ENCODE data around the gene MCF2L. TPM values are rescaled to one million over a fixed set of nuclear protein-coding genes. Genes with fewer than 3 reads are reported as not detected.

Gene MCF2L
- total and polyA plus RNA-seq, 10 of the 15 experiments (the other 5 are each of a cell fraction or from before 2014, with no cell fraction given) = 0.06 to 1.1 (median 0.21) TPM; not detected in 2

GRCh38 chr13:112986470-112986869, 17.5 kb downstream of the MCF2L start:
- ChIA-PET CTCF (no interaction called here), SMC1A (ENCODE audit: uncharacterized antibody, unreplicated experiment) (no interaction called here), RAD21 (ENCODE audit: unreplicated experiment) (no interaction called here), POLR2A (no interaction called here)
- H2AFZ ChIP-seq (ENCODE audit: control insufficient read depth, low read depth, low read length) = no peak overlapping the region
- no peaks in the 10 kb centered on the region for H3K9me3 ChIP-seq (replicated peaks; ENCODE audit: control insufficient read depth, insufficient read depth, low read length)
- in situ Hi-C loops (cut with MboI) (no loop called here), intact Hi-C loops (cut with micrococcal nuclease; ENCODE audit: unreplicated experiment) (no loop called here)
- no peaks in the 10 kb centered on the region for H4K20me1 ChIP-seq (ENCODE audit: control insufficient read depth, insufficient read depth)
- ATAC-seq (no peak), DNase-seq (ENCODE audit: low read depth, low spot score) (no peak), FAIRE-seq (no peak)
- WGBS (ENCODE audit: insufficient coverage, insufficient replicate concordance, low lambda C conversion rate, missing lambda C conversion rate) = 38% methylated on average over 20 of the region's 20 CpGs
- no peak overlapping the region for H3K4me2 ChIP-seq (ENCODE audit: control insufficient read depth, insufficient read depth)
- TF ChIP-seq ZNF622 (IDR thresholded peaks at IDR 0.05) = no peak
- TF ChIP-seq ATF2 (IDR thresholded peaks at IDR 0.05; ENCODE audit: low read length) = no peak
- no peak for TF ChIP-seq SMAD1 (IDR thresholded peaks at IDR 0.05; ENCODE audit: low read depth, partially characterized antibody)
- no peak for TF ChIP-seq MXI1 (IDR thresholded peaks at IDR 0.05; ENCODE audit: low read depth, low read length)
- TF ChIP-seq IRF3 (IDR thresholded peaks at IDR 0.05) = no peak
- no peak for TF ChIP-seq HCFC1 (IDR thresholded peaks at IDR 0.05; ENCODE audit: low read length)
- TF ChIP-seq, protein P1, sequence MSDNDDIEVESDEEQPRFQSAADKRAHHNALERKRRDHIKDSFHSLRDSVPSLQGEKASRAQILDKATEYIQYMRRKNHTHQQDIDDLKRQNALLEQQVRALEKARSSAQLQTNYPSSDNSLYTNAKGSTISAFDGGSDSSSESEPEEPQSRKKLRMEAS (IDR thresholded peaks at IDR 0.05; ENCODE audit: low read depth, low read length) = no peak
- no peak for TF ChIP-seq POU2F2 (IDR thresholded peaks at IDR 0.05; ENCODE audit: borderline replicate concordance, low read depth, low read length)
- TF ChIP-seq, protein P2, sequence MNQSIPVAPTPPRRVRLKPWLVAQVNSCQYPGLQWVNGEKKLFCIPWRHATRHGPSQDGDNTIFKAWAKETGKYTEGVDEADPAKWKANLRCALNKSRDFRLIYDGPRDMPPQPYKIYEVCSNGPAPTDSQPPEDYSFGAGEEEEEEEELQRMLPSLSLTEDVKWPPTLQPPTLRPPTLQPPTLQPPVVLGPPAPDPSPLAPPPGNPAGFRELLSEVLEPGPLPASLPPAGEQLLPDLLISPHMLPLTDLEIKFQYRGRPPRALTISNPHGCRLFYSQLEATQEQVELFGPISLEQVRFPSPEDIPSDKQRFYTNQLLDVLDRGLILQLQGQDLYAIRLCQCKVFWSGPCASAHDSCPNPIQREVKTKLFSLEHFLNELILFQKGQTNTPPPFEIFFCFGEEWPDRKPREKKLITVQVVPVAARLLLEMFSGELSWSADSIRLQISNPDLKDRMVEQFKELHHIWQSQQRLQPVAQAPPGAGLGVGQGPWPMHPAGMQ (IDR thresholded peaks at IDR 0.05; ENCODE audit: borderline replicate concordance) = no peak
- no peak for TF ChIP-seq EED (IDR thresholded peaks at IDR 0.05; ENCODE audit: low read depth)
- TF ChIP-seq, protein P3, sequence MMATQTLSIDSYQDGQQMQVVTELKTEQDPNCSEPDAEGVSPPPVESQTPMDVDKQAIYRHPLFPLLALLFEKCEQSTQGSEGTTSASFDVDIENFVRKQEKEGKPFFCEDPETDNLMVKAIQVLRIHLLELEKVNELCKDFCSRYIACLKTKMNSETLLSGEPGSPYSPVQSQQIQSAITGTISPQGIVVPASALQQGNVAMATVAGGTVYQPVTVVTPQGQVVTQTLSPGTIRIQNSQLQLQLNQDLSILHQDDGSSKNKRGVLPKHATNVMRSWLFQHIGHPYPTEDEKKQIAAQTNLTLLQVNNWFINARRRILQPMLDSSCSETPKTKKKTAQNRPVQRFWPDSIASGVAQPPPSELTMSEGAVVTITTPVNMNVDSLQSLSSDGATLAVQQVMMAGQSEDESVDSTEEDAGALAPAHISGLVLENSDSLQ (IDR thresholded peaks at IDR 0.05) = no peak
- TF ChIP-seq NRF1 (conservative IDR thresholded peaks at IDR 0.05; ENCODE audit: low read depth, low read length) = no peak
- TF ChIP-seq, protein P4, sequence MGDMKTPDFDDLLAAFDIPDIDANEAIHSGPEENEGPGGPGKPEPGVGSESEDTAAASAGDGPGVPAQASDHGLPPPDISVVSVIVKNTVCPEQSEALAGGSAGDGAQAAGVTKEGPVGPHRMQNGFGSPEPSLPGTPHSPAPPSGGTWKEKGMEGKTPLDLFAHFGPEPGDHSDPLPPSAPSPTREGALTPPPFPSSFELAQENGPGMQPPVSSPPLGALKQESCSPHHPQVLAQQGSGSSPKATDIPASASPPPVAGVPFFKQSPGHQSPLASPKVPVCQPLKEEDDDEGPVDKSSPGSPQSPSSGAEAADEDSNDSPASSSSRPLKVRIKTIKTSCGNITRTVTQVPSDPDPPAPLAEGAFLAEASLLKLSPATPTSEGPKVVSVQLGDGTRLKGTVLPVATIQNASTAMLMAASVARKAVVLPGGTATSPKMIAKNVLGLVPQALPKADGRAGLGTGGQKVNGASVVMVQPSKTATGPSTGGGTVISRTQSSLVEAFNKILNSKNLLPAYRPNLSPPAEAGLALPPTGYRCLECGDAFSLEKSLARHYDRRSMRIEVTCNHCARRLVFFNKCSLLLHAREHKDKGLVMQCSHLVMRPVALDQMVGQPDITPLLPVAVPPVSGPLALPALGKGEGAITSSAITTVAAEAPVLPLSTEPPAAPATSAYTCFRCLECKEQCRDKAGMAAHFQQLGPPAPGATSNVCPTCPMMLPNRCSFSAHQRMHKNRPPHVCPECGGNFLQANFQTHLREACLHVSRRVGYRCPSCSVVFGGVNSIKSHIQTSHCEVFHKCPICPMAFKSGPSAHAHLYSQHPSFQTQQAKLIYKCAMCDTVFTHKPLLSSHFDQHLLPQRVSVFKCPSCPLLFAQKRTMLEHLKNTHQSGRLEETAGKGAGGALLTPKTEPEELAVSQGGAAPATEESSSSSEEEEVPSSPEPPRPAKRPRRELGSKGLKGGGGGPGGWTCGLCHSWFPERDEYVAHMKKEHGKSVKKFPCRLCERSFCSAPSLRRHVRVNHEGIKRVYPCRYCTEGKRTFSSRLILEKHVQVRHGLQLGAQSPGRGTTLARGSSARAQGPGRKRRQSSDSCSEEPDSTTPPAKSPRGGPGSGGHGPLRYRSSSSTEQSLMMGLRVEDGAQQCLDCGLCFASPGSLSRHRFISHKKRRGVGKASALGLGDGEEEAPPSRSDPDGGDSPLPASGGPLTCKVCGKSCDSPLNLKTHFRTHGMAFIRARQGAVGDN (IDR thresholded peaks at IDR 0.05) = no peak
- no peak for TF ChIP-seq POLR2AphosphoS5 (IDR thresholded peaks at IDR 0.05; ENCODE audit: low read length)
- no peak for TF ChIP-seq EP300 (IDR thresholded peaks at IDR 0.05; ENCODE audit: borderline replicate concordance in 1 of 2, control insufficient read depth in 1 of 2, low read depth in 2 of 2, low read length in 2 of 2)
- H3K4me3 ChIP-seq = no peak overlapping the region
- no peak overlapping the region for H3K27ac ChIP-seq (ENCODE audit: control insufficient read depth, insufficient read depth)
- no peaks in the 10 kb centered on the region; a peak in 2 of 4 replicates for H3K27me3 ChIP-seq (replicated peaks in 1 of 2; ENCODE audit: control insufficient read depth in 2 of 2, insufficient read depth in 2 of 2, low read length in 1 of 2)
- H3K4me1 ChIP-seq (ENCODE audit: control insufficient read depth, insufficient read depth, low read length) = no peaks in the 10 kb centered on the region
- no peak overlapping the region for H3K9ac ChIP-seq (ENCODE audit: control insufficient read depth, insufficient read depth, low read length)
- no TSS peak for BruUV-seq (replicated peaks)
- H3K36me3 ChIP-seq (ENCODE audit: control insufficient read depth in 2 of 2, insufficient read depth in 2 of 2, low read length in 1 of 2) = no peaks in the 10 kb centered on the region
- no peaks in the 10 kb centered on the region for H3K79me2 ChIP-seq (ENCODE audit: control insufficient read depth, insufficient read depth, low read length)
